ENCODE measurements around the gene ETDC. TPM values are rescaled to one million over a fixed set of nuclear protein-coding genes. Genes with fewer than 3 reads are reported as not detected.

Gene ETDC
- total RNA-seq, 4 donors from 2014 or later = not detected

- Histone ChIP-seq H3K4me3 (no peak overlapping the region), H3K36me3 (peaks cover 0 to 42% of the 10 kb centered on the region in 2 donors), H3K9me3 (peaks cover 0 to 71% (median 2%) of the 10 kb centered on the region in 3 donors), H3K27me3 (no peaks in the 10 kb centered on the region), H3K4me1 (no peaks in the 10 kb centered on the region), H3K27ac (no peak overlapping the region)
- ATAC-seq = no peak
- WGBS, 2 donors (ENCODE audit: low coverage in 1 of 2) = 100% methylated on average over 1 of the region's 2 CpGs; no CpG with 5 or more reads in 1 of the 2 donors
- no peak for TF ChIP-seq EP300 (IDR thresholded peaks at IDR 0.05)
- no peak for TF ChIP-seq CTCF (IDR thresholded peaks at IDR 0.05)
- TF ChIP-seq POLR2A (IDR thresholded peaks at IDR 0.05) = no peak
- no peak for TF ChIP-seq POLR2AphosphoS5 (IDR thresholded peaks at IDR 0.05)
Observed at GRCh38 chrX:135287266-135287823, 21.9 kb upstream of the ETDC start.

- H3K4me1 ChIP-seq = no peaks in the 10 kb centered on the region
- WGBS, 2 donors (ENCODE audit: low coverage in 1 of 2) = 33 to 80% methylated on average over 1 to 3 of the region's 26 CpGs
- no peaks in the 10 kb centered on the region for H3K9me3 ChIP-seq
- H3K27ac ChIP-seq = no peak overlapping the region
- H3K27me3 ChIP-seq = no peaks in the 10 kb centered on the region
- TF ChIP-seq POLR2A (IDR thresholded peaks at IDR 0.05) = no peak
- TF ChIP-seq POLR2AphosphoS5 (IDR thresholded peaks at IDR 0.05) = no peak
- TF ChIP-seq CTCF (IDR thresholded peaks at IDR 0.05) = peak in 2 of 4 experiments; percentile 13 to 33
- no peak for TF ChIP-seq EP300 (IDR thresholded peaks at IDR 0.05)
- H3K4me3 ChIP-seq = peak overlapping the region in 1 of 2 donors; percentile 41
- H3K36me3 ChIP-seq = peaks cover 0 to 22% of the 10 kb centered on the region in 2 donors
- peak; percentile 53 for ATAC-seq
Observed at GRCh38 chrX:135295238-135295943, 13.9 kb upstream of the ETDC start.

GRCh38 chrX:135295944-135296305, 13.4 kb upstream of the ETDC start:
- ATAC-seq = peak; percentile 10
- H3K27me3 ChIP-seq = no peaks in the 10 kb centered on the region
- H3K4me1 ChIP-seq = no peaks in the 10 kb centered on the region
- H3K4me3 ChIP-seq = peak overlapping the region in 1 of 2 donors; percentile 41
- no peak overlapping the region for H3K27ac ChIP-seq
- TF ChIP-seq POLR2AphosphoS5 (IDR thresholded peaks at IDR 0.05) (no peak), CTCF (IDR thresholded peaks at IDR 0.05) (no peak), EP300 (IDR thresholded peaks at IDR 0.05) (no peak), POLR2A (IDR thresholded peaks at IDR 0.05) (no peak)
- no peaks in the 10 kb centered on the region for H3K9me3 ChIP-seq
- 58% methylated on average over 5 of the region's 10 CpGs; no CpG with 5 or more reads in 1 of the 2 donors for WGBS, 2 donors (ENCODE audit: low coverage in 1 of 2)
- peaks cover 0 to 17% of the 10 kb centered on the region in 2 donors for H3K36me3 ChIP-seq

GRCh38 chrX:135302269-135302873, 6.9 kb upstream of the ETDC start:
- Histone ChIP-seq H3K27me3 (no peaks in the 10 kb centered on the region), H3K4me3 (no peak overlapping the region), H3K9me3 (no peaks in the 10 kb centered on the region), H3K27ac (no peak overlapping the region), H3K36me3 (no peaks in the 10 kb centered on the region), H3K4me1 (no peaks in the 10 kb centered on the region)
- no peak for ATAC-seq
- 60 to 100% methylated on average over 2 of the region's 5 CpGs for WGBS, 2 donors (ENCODE audit: low coverage in 1 of 2)
- TF ChIP-seq POLR2AphosphoS5 (IDR thresholded peaks at IDR 0.05) = no peak
- TF ChIP-seq CTCF (IDR thresholded peaks at IDR 0.05) = no peak
- TF ChIP-seq EP300 (IDR thresholded peaks at IDR 0.05) = no peak
- TF ChIP-seq POLR2A (IDR thresholded peaks at IDR 0.05) = no peak

Measured in gastroesophageal sphincter (tissue), 4 donors.